SK-N-SH treated with all-trans-retinoic acid at 6 μM for 48 hours (cell line): ENCODE results near the gene DIAPH1.

Experiments used
- ATAC-seq: fragments of 200-7000 bp; cut with Tn5 transposase; 3 replicates; pipeline ENCODE4 v1.9.1; 2020; ENCODE audit warnings: mild to moderate bottlenecking, moderate library complexity
- ARNTL ChIP-seq: fragments of 450-650 bp; formaldehyde crosslinking; IDR thresholded peaks from 2 replicates; pipeline ENCODE4 v1.5.0; 2020; ENCODE audit warnings: low read depth, mild to moderate bottlenecking, moderate library complexity, borderline replicate concordance
- CREB5 ChIP-seq: fragments of 250-450 bp; sonication (Bioruptor Pico); IDR thresholded peaks from 2 replicates; pipeline ENCODE4 v1.5.1; 2020; ENCODE audit warnings: low read depth, mild to moderate bottlenecking, moderate library complexity
- CSDC2 ChIP-seq: fragments of 250-450 bp; sonication (Bioruptor Pico); IDR thresholded peaks from 2 replicates; pipeline ENCODE4 v1.5.0; 2020; ENCODE audit warnings: mild to moderate bottlenecking, moderate library complexity
- GLIS3 ChIP-seq: fragments of 250-450 bp; sonication (Bioruptor Pico); IDR thresholded peaks from 2 replicates; pipeline ENCODE4 v1.5.0; 2020; ENCODE audit warnings: mild to moderate bottlenecking, moderate library complexity
- ISL1 ChIP-seq: fragments of 250-450 bp; sonication (Bioruptor Pico); IDR thresholded peaks from 2 replicates; pipeline ENCODE4 v2.1.2; 2022; ENCODE audit warnings: mild to moderate bottlenecking, moderate library complexity
- OSR1 ChIP-seq: fragments of 250-450 bp; sonication (Bioruptor Pico); IDR thresholded peaks from 2 replicates; pipeline ENCODE4 v1.8.0; 2022; ENCODE audit warnings: moderate library complexity, mild to moderate bottlenecking, inconsistent platforms
- POU6F1 ChIP-seq: fragments of 250-450 bp; sonication (Bioruptor Pico); IDR thresholded peaks from 2 replicates; pipeline ENCODE4 v1.8.0; 2021; ENCODE audit warnings: low read depth, mild to moderate bottlenecking, moderate library complexity, borderline replicate concordance
- PPARA ChIP-seq: fragments of 250-450 bp; sonication (Bioruptor Pico); IDR thresholded peaks from 2 replicates; pipeline ENCODE4 v1.5.0; 2020; ENCODE audit warnings: mild to moderate bottlenecking, borderline replicate concordance
- SNAI2 ChIP-seq: fragments of 250-450 bp; sonication (Bioruptor Pico); IDR thresholded peaks from 2 replicates; pipeline ENCODE4 v1.5.0; 2020; ENCODE audit warnings: mild to moderate bottlenecking, moderate library complexity
- TOX ChIP-seq: fragments of 250-450 bp; sonication (Bioruptor Pico); IDR thresholded peaks from 2 replicates; pipeline ENCODE4 v1.8.0; 2021; ENCODE audit warnings: mild to moderate bottlenecking, moderate library complexity, borderline replicate concordance
- TSHZ2 ChIP-seq: fragments of 250-450 bp; sonication (Bioruptor Pico); IDR thresholded peaks from 2 replicates; pipeline ENCODE4 v1.5.0; 2020; ENCODE audit warnings: mild to moderate bottlenecking, moderate library complexity
- ZC3H10 ChIP-seq: fragments of 250-450 bp; sonication (Bioruptor Pico); IDR thresholded peaks from 2 replicates; pipeline ENCODE4 v1.5.1; 2021; ENCODE audit warnings: mild to moderate bottlenecking, moderate library complexity
- ZFP3 ChIP-seq: fragments of 250-450 bp; sonication (Bioruptor Pico); IDR thresholded peaks from 2 replicates; pipeline ENCODE4 v1.5.0; 2020; ENCODE audit warnings: mild to moderate bottlenecking, moderate library complexity
- ZFP30 ChIP-seq: fragments of 450-650 bp; formaldehyde crosslinking; IDR thresholded peaks from 2 replicates; pipeline ENCODE4 v1.5.0; 2022; ENCODE audit warnings: mild to moderate bottlenecking, moderate library complexity
- ZNF565 ChIP-seq: fragments of 450-650 bp; formaldehyde crosslinking; conservative IDR thresholded peaks from 2 replicates; pipeline ENCODE4 v1.5.0; 2020; ENCODE audit warnings: low read depth, mild to moderate bottlenecking, moderate library complexity
- TF ChIP-seq, protein P1 (sequence below): fragments of 250-450 bp; sonication (Bioruptor Pico); IDR thresholded peaks from 2 replicates; pipeline ENCODE4 v1.8.0; 2020; ENCODE audit warnings: mild to moderate bottlenecking, moderate library complexity, borderline replicate concordance

Gene DIAPH1

DNA sequence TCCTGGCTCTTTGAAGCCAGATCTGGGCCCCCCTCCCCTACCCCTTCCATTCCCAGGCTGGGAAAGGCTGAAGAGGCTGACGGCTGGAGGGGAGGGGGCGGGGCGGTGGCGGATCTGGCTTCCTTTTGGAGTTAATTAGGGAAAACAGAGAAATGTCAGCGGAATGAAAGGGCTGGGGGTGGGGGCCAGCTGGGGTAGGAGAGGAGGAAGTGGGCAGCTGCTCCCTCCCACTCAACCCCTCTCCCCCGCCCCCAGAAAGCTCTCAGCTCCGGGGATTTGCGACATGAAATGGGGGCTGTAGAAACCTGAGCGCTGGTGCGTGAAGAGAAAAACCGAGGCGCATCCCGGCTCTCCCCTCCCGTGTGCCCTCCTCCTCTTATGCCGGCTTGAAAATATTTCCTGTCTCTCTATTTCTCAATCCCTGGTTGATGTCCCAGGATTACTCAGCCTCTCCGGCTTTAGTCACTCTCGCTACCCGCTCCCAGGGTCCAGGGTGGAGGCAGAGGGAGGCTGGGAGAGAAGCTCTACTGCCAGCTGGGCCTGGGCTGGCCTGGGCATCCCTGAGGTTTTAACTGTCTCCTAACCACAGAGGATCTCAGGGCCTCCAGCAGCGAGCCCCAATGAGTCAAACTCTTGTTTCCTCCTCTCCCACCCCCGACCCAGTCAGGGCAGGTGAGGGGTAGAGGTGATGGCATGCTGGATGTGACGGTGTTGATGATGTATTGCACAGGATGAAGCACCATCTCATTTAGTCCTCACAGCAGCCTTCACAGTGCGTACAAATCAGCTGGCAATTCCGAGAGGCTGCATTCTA is 109.8 kb downstream of the DIAPH1 start:
- peak; percentile 73 for ATAC-seq
- TF ChIP-seq ISL1 (CRISPR knock-in tag) (no peak), ZFP3 (CRISPR knock-in tag) (peak; percentile 34; the same call in 1 of the 2 replicates)
- TF ChIP-seq, protein P1, sequence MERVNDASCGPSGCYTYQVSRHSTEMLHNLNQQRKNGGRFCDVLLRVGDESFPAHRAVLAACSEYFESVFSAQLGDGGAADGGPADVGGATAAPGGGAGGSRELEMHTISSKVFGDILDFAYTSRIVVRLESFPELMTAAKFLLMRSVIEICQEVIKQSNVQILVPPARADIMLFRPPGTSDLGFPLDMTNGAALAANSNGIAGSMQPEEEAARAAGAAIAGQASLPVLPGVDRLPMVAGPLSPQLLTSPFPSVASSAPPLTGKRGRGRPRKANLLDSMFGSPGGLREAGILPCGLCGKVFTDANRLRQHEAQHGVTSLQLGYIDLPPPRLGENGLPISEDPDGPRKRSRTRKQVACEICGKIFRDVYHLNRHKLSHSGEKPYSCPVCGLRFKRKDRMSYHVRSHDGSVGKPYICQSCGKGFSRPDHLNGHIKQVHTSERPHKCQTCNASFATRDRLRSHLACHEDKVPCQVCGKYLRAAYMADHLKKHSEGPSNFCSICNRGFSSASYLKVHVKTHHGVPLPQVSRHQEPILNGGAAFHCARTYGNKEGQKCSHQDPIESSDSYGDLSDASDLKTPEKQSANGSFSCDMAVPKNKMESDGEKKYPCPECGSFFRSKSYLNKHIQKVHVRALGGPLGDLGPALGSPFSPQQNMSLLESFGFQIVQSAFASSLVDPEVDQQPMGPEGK (CRISPR knock-in tag) = peak; percentile 45; the same call in 1 of the 2 replicates
- TF ChIP-seq, all 23 proteins: peak for 2

GRCh38 chr5:141508440-141508797 is 110.4 kb downstream of the DIAPH1 start:
- peak; percentile 80 for TF ChIP-seq ZFP3 (CRISPR knock-in tag)
- no peak for TF ChIP-seq ZFP30 (CRISPR knock-in tag)
- TF ChIP-seq TOX (CRISPR knock-in tag) = no peak

DNA sequence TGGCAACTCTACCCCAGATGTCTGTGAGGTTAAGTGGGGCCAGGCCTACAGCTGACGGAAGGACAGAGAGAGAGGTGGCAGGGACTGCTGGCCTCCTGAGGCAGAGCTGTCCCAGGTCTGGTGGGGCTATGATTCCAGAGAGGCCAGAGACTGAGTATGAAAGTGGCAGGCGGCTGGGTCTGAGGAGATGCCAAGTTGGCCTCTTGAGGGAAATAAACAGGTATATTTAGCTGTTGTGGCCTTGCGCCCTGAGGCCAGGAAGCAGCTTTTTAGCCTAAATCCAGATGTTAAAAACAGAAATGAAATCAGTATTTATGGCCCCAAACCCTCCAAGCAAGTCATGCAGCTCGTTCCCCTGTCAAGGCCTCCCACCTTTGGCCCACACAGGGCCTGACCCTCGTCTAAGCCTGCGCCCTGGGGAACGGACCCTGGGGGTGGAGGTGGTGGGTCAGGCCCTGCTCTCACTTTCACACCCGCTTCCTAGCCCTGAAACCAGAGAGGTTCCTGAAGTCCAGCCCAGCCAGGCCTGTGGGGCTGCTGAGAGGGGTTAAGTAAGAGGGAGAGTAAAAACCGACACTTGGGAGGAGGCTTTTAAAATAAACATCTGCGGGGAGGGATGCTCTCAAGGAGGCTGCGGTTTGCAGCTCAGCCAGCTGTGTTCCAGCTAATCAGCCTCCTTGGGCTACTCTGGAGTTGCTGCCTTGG is 111.3 kb downstream of the DIAPH1 start:
- no peak for TF ChIP-seq TSHZ2
- TF ChIP-seq SNAI2 (CRISPR knock-in tag) = no peak
- no peak for TF ChIP-seq CREB5
- TF ChIP-seq ZNF565 (CRISPR knock-in tag) = no peak
- no peak for TF ChIP-seq ARNTL (CRISPR knock-in tag)
- TF ChIP-seq TOX (CRISPR knock-in tag) = no peak
- TF ChIP-seq POU6F1 (CRISPR knock-in tag) = no peak
- no peak for TF ChIP-seq ZC3H10 (CRISPR knock-in tag)
- TF ChIP-seq ZFP30 (CRISPR knock-in tag) = no peak
- TF ChIP-seq CSDC2 = no peak
- TF ChIP-seq PPARA (CRISPR knock-in tag) = no peak
- TF ChIP-seq GLIS3 (CRISPR knock-in tag) = no peak
- peak; percentile 7; the same call in 2 of the 3 replicates for ATAC-seq

More at GRCh38 chr5:141508440-141508797, 110.4 kb downstream of the DIAPH1 start:
- peak; percentile 60 for ATAC-seq

DNA sequence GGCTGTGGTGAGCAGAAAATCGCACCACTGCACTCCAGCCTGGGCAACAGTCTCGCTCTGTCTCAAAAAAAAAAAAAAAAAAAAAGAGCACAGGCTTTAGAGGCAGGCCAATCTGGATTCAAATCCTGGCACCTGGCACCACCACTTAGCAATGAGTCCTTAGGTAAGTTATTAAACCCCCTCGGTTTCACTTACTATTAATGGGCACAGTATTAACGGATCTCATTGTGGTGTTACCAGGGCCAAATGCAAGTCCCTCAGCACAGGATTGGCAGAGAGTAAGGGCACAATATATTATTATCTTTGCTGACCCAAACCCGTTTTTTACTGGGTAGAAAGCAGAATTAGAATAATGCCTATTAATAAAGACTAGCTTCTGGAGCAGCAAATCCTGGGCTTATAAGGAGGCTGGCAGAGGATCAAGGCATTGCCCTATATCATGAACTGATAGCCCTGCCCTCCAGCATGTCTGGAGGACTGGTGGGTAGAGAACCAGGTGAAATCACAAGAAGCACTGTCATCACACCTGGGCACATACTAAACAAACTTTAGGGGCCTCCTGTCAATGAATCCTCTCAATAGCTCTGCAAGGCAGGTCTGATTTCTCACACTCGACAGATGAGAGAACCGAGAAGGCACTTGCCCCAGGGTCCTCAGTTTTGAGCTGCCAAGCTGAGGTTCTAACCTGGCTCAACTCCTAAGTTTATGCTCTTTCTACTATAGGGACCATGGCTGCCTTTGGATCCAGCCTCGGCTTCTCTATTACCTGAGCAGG is 112.2 kb downstream of the DIAPH1 start:
- TF ChIP-seq OSR1 (no peak), POU6F1 (CRISPR knock-in tag) (no peak), TOX (CRISPR knock-in tag) (no peak), PPARA (CRISPR knock-in tag) (no peak), ZFP30 (CRISPR knock-in tag) (no peak)
- TF ChIP-seq, all 23 proteins: peak for 0
- ATAC-seq = no peak
